Measurements from ENCODE around the gene STXBP1.

- TF ChIP-seq CTCF (conservative IDR thresholded peaks at IDR 0.05; ENCODE audit: low read depth, low read length) (no peak), EZH2 (IDR thresholded peaks at IDR 0.05; ENCODE audit: borderline replicate concordance, low read depth, low read length, poor library complexity, severe bottlenecking) (no peak)
Measured at GRCh38 chr9:127574072-127574993, 37.7 kb upstream of the STXBP1 start.
